GM21360 (cell line): Measurements from ENCODE around the gene SNAP29.
"Not testable (repeated sequence)": the region's sequence is repeated elsewhere in the genome, so short reads cannot be mapped to it uniquely, and the experiment has no call there.

Experiments used
- ATAC-seq: cut with Tn5 transposase; IDR thresholded peaks from one replicate; pipeline ENCODE4 v1.9.1; 2021; ENCODE audit warnings: mild to moderate bottlenecking, moderate library complexity; ENCODE audit not compliant: unreplicated experiment

The SNAP29 gene

DNA sequence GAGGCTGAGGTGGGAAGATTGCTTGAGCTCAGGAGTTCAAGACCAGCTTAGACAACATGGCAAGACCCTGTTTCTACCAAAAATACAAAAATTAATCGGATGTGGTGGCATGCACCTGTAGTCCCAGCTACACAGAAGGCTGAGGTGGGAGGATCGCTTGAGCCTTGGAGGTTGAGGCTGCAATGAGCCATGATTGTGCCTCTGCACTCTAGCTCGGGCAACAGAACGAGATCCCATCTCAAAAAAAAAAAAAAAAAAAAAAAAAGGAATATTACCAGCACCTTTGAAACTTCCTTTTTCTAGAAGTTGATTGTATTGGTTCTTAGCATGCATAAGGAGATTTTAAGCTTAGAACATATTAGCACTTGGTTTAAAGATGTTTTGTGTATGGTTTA, 69.8 kb downstream of the SNAP29 start:
- ATAC-seq = no peak

- no peak for ATAC-seq
These were observed 71.2 kb downstream of the SNAP29 start for GRCh38 chr22:20930004-20930403.

DNA sequence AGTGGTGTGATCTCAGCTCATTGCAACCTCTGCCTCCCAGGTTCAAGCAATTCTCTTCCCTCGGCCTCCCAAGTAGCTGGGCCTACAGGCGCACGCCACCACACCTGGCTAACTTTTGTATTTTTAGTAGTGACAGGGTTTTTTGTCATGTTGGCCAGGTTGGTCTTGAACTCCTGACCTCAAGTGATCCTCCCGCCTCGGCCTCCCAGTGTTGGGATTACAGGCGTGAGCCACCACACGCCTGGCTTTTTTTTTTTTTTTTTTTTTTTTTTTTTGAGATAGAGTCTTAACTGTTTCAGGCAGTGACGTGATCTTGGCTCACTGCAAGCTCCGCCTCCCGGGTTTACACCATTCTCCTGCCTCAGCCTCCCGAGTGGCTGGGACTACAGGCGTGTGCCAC, 71.6 kb downstream of the SNAP29 start:
- not testable (repeated sequence) for ATAC-seq

GRCh38 chr22:20931126-20931654, 72.4 kb downstream of the SNAP29 start:
- no peak for ATAC-seq

DNA sequence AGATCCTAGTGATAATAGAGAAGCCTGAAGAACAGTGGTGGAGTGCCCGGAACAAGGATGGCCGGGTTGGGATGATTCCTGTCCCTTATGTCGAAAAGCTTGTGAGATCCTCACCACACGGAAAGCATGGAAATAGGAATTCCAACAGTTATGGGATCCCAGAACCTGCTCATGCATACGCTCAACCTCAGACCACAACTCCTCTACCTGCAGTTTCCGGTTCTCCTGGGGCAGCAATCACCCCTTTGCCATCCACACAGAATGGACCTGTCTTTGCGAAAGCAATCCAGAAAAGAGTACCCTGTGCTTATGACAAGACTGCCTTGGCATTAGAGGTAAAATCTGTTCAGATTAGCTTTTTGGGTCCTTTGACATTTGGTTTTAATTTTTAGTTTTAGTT, 75.1 kb downstream of the SNAP29 start:
- ATAC-seq = no peak

DNA sequence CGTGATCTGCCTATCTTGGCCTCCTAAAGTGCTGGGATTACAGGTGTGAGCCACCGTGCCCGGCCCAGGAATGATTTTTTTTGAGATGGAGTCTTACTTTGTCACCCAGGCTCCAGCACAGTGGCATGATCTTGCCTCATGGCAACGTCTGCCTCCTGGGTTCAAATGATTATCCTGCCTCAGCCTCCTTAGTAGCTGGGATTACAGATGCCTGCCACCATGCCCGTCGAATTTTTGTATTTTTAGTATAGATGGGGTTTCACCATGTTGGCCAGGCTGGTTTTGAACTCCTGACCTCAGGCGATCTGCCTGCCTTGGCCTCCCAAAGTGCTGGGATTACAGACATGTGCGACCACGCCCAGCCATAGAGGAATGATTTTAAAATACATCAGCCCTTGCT, 76.2 kb downstream of the SNAP29 start:
- not testable (repeated sequence) for ATAC-seq

DNA sequence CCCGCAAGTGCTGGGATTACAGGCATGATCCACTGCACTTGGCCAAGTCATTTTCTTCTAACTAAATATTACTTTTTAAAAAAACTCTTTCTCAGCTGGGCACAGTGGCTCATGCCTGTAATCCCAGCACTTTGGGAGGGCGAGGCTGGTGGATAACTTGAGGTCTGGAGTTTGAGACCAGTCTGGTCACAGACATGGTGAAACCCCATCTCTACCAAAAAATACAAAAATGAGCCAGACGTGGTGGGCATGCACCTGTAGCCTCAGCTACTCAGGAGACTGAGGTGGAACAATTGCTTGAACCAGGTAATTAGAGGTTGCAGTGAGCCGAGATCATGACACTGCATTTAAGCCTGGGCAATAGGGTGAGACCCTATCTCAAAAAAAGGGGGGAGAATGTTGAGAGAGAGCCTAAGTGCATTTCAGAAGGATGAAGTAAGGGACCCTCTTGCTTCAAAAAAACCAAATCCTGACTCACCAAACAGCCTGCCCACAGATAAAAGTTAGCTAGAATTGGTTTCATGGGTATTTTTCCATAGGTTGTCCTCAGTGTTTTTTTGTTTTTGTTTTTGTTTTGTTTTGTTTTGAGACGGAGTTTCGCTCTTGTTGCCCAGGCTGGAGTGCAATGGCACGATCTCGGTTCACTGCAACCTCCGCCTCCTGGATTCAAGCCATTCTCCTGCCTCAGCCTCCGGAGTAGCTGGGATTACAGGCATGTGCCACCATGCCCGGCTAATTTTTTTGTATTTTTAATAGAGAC, 77.2 kb downstream of the SNAP29 start:
- not testable (repeated sequence) for ATAC-seq

- ATAC-seq = no peak
These were observed 78.4 kb downstream of the SNAP29 start for GRCh38 chr22:20937031-20937793.

DNA sequence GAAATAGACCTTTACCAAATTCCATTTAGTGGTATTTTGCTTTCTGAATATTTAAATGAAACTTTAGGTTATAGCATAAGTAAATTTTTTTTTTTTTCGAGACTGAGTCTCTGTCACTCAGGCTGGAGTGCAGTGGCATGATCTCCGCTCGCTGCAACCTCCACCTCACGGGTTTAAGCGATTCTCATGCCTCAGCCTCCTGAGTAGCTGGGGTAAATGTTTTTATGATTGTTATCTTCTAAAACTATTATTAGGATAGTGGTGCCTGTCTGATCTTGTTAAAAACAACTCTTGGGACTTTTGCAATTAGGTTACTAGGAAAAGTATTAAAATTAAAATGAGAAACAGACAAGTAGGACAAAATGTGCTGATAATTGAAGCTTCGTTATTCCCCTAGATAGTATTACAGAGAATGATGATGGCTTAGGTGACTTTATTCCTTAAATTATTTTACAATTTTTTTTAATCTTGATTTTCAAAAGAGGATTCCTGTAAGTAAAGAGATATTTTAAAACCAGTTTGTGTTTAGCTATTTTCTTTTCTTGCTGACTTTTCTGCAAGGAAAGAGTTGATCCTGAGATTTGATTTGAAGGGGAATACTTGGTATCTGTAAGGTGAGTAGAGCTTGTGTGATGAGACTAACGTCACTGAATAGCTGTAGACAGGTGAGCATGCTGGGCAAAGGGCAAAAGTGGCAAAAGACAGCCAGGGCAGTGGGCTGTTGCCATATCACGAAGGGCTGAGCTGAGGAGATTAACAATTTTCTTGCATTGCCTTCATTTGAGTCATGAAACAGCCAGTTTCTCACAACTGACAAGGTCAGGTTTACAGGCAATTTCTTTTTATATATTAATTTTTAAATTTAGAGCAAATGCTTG, 79.2 kb downstream of the SNAP29 start:
- no peak for ATAC-seq

GRCh38 chr22:20939457-20940185, 80.8 kb downstream of the SNAP29 start:
- ATAC-seq = not testable (repeated sequence)

DNA sequence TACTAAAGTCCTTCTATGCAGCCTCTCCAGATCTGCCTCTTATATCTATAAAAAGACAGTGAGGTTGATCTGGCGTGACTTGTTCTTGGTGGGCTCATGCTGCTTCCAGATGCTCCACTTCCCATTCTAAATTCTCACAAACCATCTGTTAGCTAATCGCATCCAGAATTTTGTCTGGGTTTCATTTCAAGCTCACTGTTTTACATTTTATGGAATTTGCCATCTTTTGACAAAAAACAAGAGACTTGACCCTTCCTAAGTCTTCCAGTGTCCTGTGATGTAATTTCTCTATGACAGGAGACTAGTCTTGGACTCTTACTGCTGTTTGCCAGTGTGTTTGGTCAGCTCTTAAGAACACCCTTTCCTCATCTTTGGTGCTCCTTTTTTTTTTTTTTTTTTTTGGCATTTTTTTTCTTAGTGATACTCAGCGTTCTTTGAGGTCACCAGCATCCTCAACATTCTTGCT, 81.4 kb downstream of the SNAP29 start:
- no peak for ATAC-seq
